Activated CD4-positive, alpha-beta T cell treated with anti-CD3 and anti-CD28 coated beads, Interleukin-10, Interleukin-2, amounts not matched to agents 100 ng/mL and 50 ng/mL, durations not matched to agents 16 hours and 8 hours (primary cell): ENCODE measurements around the gene NOBOX.
A peak's percentile ranks its signal among the peaks of the same experiment; 100 is the strongest.
"Not testable (repeated sequence)": the region's sequence is repeated elsewhere in the genome, so short reads cannot be mapped to it uniquely, and the experiment has no call there.

ENCODE experiments used
- DNase-seq: peaks from one replicate; pipeline ENCODE4 v3.0.0-alpha.2; 2020

The NOBOX gene

GRCh38 chr7:144391014-144391413, 12.5 kb downstream of the NOBOX start:
- no peak for DNase-seq

- no peak for DNase-seq
Measured at GRCh38 chr7:144390481-144390880, 13.0 kb downstream of the NOBOX start.

GRCh38 chr7:144388950-144389349, 14.5 kb downstream of the NOBOX start:
- no peak for DNase-seq

- DNase-seq, result no peak
Measured at GRCh38 chr7:144386741-144387140, 16.8 kb downstream of the NOBOX start.

- peak; percentile 50 for DNase-seq
Measured at GRCh38 chr7:144384555-144385245, 18.8 kb downstream of the NOBOX start.

- DNase-seq, result no peak
Measured at GRCh38 chr7:144384071-144384470, 19.4 kb downstream of the NOBOX start.

GRCh38 chr7:144379776-144380384, 23.6 kb downstream of the NOBOX start:
- DNase-seq, result no peak

GRCh38 chr7:144378651-144379050, 24.8 kb downstream of the NOBOX start:
- DNase-seq, result no peak

GRCh38 chr7:144369221-144369620, 34.3 kb downstream of the NOBOX start:
- DNase-seq, result not testable (repeated sequence)

GRCh38 chr7:144367250-144367649, 36.2 kb downstream of the NOBOX start:
- DNase-seq, result not testable (repeated sequence)

- not testable (repeated sequence) for DNase-seq
Measured at GRCh38 chr7:144365523-144365922, 38.0 kb downstream of the NOBOX start.

GRCh38 chr7:144362061-144362460, 41.4 kb downstream of the NOBOX start:
- not testable (repeated sequence) for DNase-seq

GRCh38 chr7:144356860-144357259, 46.6 kb downstream of the NOBOX start:
- not testable (repeated sequence) for DNase-seq

- DNase-seq, result not testable (repeated sequence)
Measured at GRCh38 chr7:144356185-144356584, 47.3 kb downstream of the NOBOX start.

GRCh38 chr7:144355176-144355822, 48.2 kb downstream of the NOBOX start, which contains the start of gene ARHGEF5:
ARHGEF5 (plus strand) TSS chr7:144355402; CDS start chr7:144362670, 7,268 bp downstream.
- DNase-seq, result not testable (repeated sequence)

- DNase-seq, result not testable (repeated sequence)
Measured at GRCh38 chr7:144351667-144352066, 51.8 kb downstream of the NOBOX start.

GRCh38 chr7:144348625-144349024, 54.9 kb downstream of the NOBOX start:
- not testable (repeated sequence) for DNase-seq
